Cardiac atrium fibroblast (primary cell): Measurements from ENCODE around the gene SLC6A13. TPM values are rescaled to one million over a fixed set of nuclear protein-coding genes. Genes with fewer than 3 reads are reported as not detected.

Experiments
- total RNA-seq: library from RNA; depleted of rRNA; stranded (reverse); fragments of >200 nt; gene quantifications from 2 replicates; pipeline ENCODE4 v1.2.3, GENCODE V29; 2015

The SLC6A13 gene
- total RNA-seq, result not detected in 2 replicates

DNA sequence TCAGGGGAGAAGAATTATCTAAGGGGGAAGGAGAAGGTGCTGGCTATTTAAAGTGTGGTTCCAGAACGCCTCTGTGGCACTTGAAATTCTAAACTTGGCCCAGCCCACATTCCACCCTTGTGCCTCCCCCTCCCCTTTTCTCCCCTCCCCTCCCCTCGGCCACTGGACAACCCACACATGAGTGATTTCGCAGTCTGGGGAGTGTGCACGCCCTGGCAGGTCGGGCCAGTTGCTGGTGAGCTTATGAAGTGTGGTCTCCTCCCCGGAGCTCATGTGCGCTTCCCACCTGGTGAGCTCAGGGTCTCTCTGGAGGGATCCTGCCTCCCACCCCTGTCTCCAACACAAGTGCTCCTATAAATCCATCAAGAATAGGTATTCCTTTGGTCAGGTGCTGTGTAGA lies at the start of gene SLC6A13:
SLC6A13 (minus strand) TSS at position 20 of the 400 bp plus-strand sequence. CDS start 2,784 bp downstream, outside the sequence.

DNA sequence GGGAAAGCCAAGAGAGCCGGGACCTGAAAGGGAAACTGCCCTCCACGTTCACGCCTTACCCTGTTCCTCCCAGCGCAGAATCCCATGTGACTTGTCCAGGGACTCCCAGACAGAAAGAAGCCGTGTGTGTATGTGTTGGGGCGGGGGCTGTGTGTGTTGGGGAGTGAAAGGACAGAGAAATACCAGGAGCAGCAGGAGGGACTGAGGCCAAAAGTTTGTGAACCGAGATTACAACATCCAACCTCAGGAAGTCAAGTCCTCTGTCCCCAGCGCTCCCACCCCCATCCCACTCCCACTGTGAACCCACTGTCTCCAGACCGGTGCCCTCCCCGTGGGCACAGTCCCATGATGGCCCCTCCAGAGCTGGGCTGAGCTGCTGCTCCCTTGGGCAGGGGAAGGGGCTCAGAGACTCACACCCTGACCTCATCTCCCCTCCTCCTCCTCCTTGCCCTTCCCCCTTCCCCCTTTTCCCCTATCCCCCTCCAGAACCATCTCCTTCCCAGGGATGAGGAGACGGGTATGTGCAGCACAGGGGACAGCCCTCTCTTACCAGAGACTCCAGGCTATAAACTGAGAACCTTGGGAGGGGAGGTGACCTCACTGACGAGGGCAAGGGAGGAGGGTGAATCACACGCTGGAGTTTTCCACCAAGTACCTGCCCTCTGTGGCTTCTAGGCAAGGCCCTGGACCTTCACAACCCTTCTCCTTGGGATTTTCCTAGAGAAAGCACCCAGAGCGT lies 48.5 kb downstream of the SLC6A13 start, which contains the start of gene SLC6A12:
SLC6A12 (minus strand) TSS at position 155 of the 739 bp plus-strand sequence. CDS start 4,171 bp downstream, outside the sequence.

Other genes with a start within 250 kb of the SLC6A13 start
- not detected in 2 replicates for gene IQSEC3, start 196.1 kb downstream of the SLC6A13 start, total RNA-seq
- not detected in 2 replicates for gene SLC6A12, start 48.7 kb downstream of the SLC6A13 start, total RNA-seq
- gene KDM5A, start 126.5 kb upstream of the SLC6A13 start, total RNA-seq, result 33.6 and 34.3 TPM in 2 replicates
- gene CCDC77, start 138.8 kb upstream of the SLC6A13 start, total RNA-seq, result 2.9 and 4.5 TPM in 2 replicates
- gene B4GALNT3, start 197.1 kb upstream of the SLC6A13 start, total RNA-seq, result 1.6 TPM in 1 of 2 replicates, not detected in the other